SK-N-DZ (cell line): ENCODE results near the gene OSBP2. TPM values are rescaled to one million over a fixed set of nuclear protein-coding genes. Genes with fewer than 3 reads are reported as not detected.
A peak's percentile ranks its signal among the peaks of the same experiment; 100 is the strongest.
"Not testable (repeated sequence)": the region's sequence is repeated elsewhere in the genome, so short reads cannot be mapped to it uniquely, and the experiment has no call there.

Experiments
- DNase-seq: peaks from one replicate; pipeline ENCODE4 v3.0.0-alpha.2; 2015; ENCODE audit warnings: low spot score
- polyA plus RNA-seq, 2 experiments: library from polyadenylated mRNA; depleted of rRNA; stranded (reverse); fragments of >200 nt; gene quantifications; 2 replicates each; pipeline ENCODE4 v1.2.3, GENCODE V29; 2014

The OSBP2 gene
- polyA plus RNA-seq (2014; cell fraction: cytosol; rRNA removed), result 1.4 and 2.7 TPM in 2 replicates
- polyA plus RNA-seq (2014; cell fraction: nucleus; rRNA removed), result 0.77 and 1.4 TPM in 2 replicates

GRCh38 chr22:30694640-30695350 is at the start of gene OSBP2:
TSS of gene OSBP2 (plus strand) at chr22:30694874. CDS start at chr22:30694910, 36 bp downstream.
- DNase-seq, result peak; percentile 22

- no peak for DNase-seq
Observed at GRCh38 chr22:30646518-30647160, 48.0 kb upstream of the OSBP2 start.

GRCh38 chr22:30647536-30647935 is 47.1 kb upstream of the OSBP2 start:
- no peak for DNase-seq

- no peak for DNase-seq
Observed at GRCh38 chr22:30648825-30649224, 45.8 kb upstream of the OSBP2 start.

GRCh38 chr22:30649430-30650007 is 45.2 kb upstream of the OSBP2 start:
- no peak for DNase-seq

- DNase-seq, result no peak
Observed at GRCh38 chr22:30650508-30651116, 44.1 kb upstream of the OSBP2 start.

GRCh38 chr22:30652852-30653251 is 41.8 kb upstream of the OSBP2 start:
- no peak for DNase-seq

- DNase-seq, result no peak
Observed at GRCh38 chr22:30654361-30654760, 40.3 kb upstream of the OSBP2 start.

- DNase-seq, result no peak
Observed at GRCh38 chr22:30655532-30655931, 39.1 kb upstream of the OSBP2 start.

- DNase-seq, result no peak
Observed at GRCh38 chr22:30662040-30662439, 32.6 kb upstream of the OSBP2 start.

GRCh38 chr22:30664798-30665197 is 29.9 kb upstream of the OSBP2 start:
- no peak for DNase-seq

- no peak for DNase-seq
Observed at GRCh38 chr22:30665266-30665665, 29.4 kb upstream of the OSBP2 start.

- no peak for DNase-seq
Observed at GRCh38 chr22:30665786-30666185, 28.9 kb upstream of the OSBP2 start.

- DNase-seq, result no peak
Observed at GRCh38 chr22:30667107-30667493, 27.6 kb upstream of the OSBP2 start.

- peak; percentile 87 for DNase-seq
Observed at GRCh38 chr22:30667494-30668385, 26.9 kb upstream of the OSBP2 start, which contains the start of gene DUSP18. TSS of gene DUSP18 (minus strand) at chr22:30667875. CDS start at chr22:30664003, 3,872 bp downstream.

GRCh38 chr22:30668386-30668710 is 26.3 kb upstream of the OSBP2 start:
- no peak for DNase-seq

- no peak for DNase-seq
Observed at GRCh38 chr22:30671071-30671470, 23.6 kb upstream of the OSBP2 start.

- no peak for DNase-seq
Observed at GRCh38 chr22:30673136-30673535, 21.5 kb upstream of the OSBP2 start.

GRCh38 chr22:30674482-30674881 is 20.2 kb upstream of the OSBP2 start:
- no peak for DNase-seq

- DNase-seq, result peak; percentile 32
Observed at GRCh38 chr22:30675436-30675835, 19.2 kb upstream of the OSBP2 start.

- not testable (repeated sequence) for DNase-seq
Observed at GRCh38 chr22:30676565-30676964, 18.1 kb upstream of the OSBP2 start.
